ENCODE measurements around the gene SHTN1. TPM values are rescaled to one million over a fixed set of nuclear protein-coding genes. Genes with fewer than 3 reads are reported as not detected.

SHTN1 gene
- total RNA-seq, 1 experiment from 2014 or later = 67.8 TPM

- in situ Hi-C loops (cut with HindIII; ENCODE audit: low pct_unique_long_range_greater_than_20kb, low sequenced_read_pairs) (no loop called here), intact Hi-C loops (cut with micrococcal nuclease; ENCODE audit: unreplicated experiment) (no loop called here)
- DNase-seq (ENCODE audit: low read depth, low spot score) (peak; percentile 79), ATAC-seq (peak; percentile 96)
- Histone ChIP-seq H3K4me1 (ENCODE audit: control insufficient read depth, insufficient read depth, low read length) (peaks cover 9% of the 10 kb centered on the region), H3K27me3 (ENCODE audit: control insufficient read depth, insufficient read depth, low read length) (no peaks in the 10 kb centered on the region), H3K27ac (ENCODE audit: low read length) (peak within 1 kb of the TSS; percentile 93), H3K4me3 (ENCODE audit: low read depth in 2 of 2, low read length in 2 of 2) (peak within 1 kb of the TSS; percentile 79 to 84), H3K36me3 (ENCODE audit: control insufficient read depth, insufficient read depth, low read length) (peaks cover 5% of the 10 kb centered on the region; the same call in 1 of the 2 replicates), H3K9me3 (ENCODE audit: control insufficient read depth, insufficient read depth, low read depth, low read length) (no peaks in the 10 kb centered on the region)
- TF ChIP-seq REST (IDR thresholded peaks at IDR 0.05; ENCODE audit: insufficient read depth in 1 of 2, low read depth in 2 of 2, low read length in 1 of 2) (no peak), POLR2AphosphoS5 (IDR thresholded peaks at IDR 0.05; ENCODE audit: low read depth, low read length) (peak; percentile 71), SIN3A (IDR thresholded peaks at IDR 0.05; ENCODE audit: borderline replicate concordance, insufficient read depth, low read depth, low read length) (peak; percentile 99), TCF7L2 (IDR thresholded peaks at IDR 0.05; ENCODE audit: low read depth, low read length) (no peak), CTCF (IDR thresholded peaks at IDR 0.05) (no peak)
- ChIA-PET POLR2A (interaction anchor here (0.6 to 1.4 kb wide), 4 partner anchors 9 to 326 kb away, joined by 3 to 7 read pairs (median 4); no protein-coding TSS in a partner anchor), CTCF (no interaction called here)
- BruUV-seq (replicated peaks) = TSS peak; percentile 85
These were observed 155.5 kb downstream of the SHTN1 start, which contains the start of gene ENO4 for GRCh38 chr10:116849248-116850057. Gene ENO4 (plus strand): TSS chr10:116849499. CDS start chr10:116849567, 68 bp downstream.

- BruUV-seq (replicated peaks) = no TSS peak
- intact Hi-C loops (cut with micrococcal nuclease; ENCODE audit: unreplicated experiment) = no loop called here
- ATAC-seq = peak; percentile 25
- no peak for TF ChIP-seq CTCF (IDR thresholded peaks at IDR 0.05)
- no peak for TF ChIP-seq REST (IDR thresholded peaks at IDR 0.05; ENCODE audit: insufficient read depth in 1 of 2, low read depth in 2 of 2, low read length in 1 of 2)
- no peak for TF ChIP-seq SIN3A (IDR thresholded peaks at IDR 0.05; ENCODE audit: borderline replicate concordance, insufficient read depth, low read depth, low read length)
- peaks cover 5% of the 10 kb centered on the region; the same call in 1 of the 2 replicates for H3K36me3 ChIP-seq (ENCODE audit: control insufficient read depth, insufficient read depth, low read length)
- peak overlapping the region; percentile 93 for H3K27ac ChIP-seq (ENCODE audit: low read length)
- DNase-seq (ENCODE audit: low read depth, low spot score) = no peak
- H3K27me3 ChIP-seq (ENCODE audit: control insufficient read depth, insufficient read depth, low read length) = no peaks in the 10 kb centered on the region
- ChIA-PET CTCF (interaction anchor here (0.6 kb wide), 1 partner anchor 150 kb away, joined by 5 read pairs; no protein-coding TSS in a partner anchor), POLR2A (interaction anchor here (0.6 to 1.4 kb wide), 2 partner anchors 8 to 327 kb away, joined by 3 to 6 read pairs; no protein-coding TSS in a partner anchor)
- H3K4me3 ChIP-seq (ENCODE audit: low read depth in 2 of 2, low read length in 2 of 2) = peak overlapping the region; percentile 79 to 84
- in situ Hi-C loops (cut with HindIII; ENCODE audit: low pct_unique_long_range_greater_than_20kb, low sequenced_read_pairs) = no loop called here
- H3K9me3 ChIP-seq (ENCODE audit: control insufficient read depth, insufficient read depth, low read depth, low read length) = no peaks in the 10 kb centered on the region
- H3K4me1 ChIP-seq (ENCODE audit: control insufficient read depth, insufficient read depth, low read length) = peaks cover 9% of the 10 kb centered on the region
These were observed 156.1 kb downstream of the SHTN1 start for GRCh38 chr10:116848944-116849247.
